Transverse colon (tissue), 4 donors: ENCODE results near the gene GRID2IP. TPM values are rescaled to one million over a fixed set of nuclear protein-coding genes. Genes with fewer than 3 reads are reported as not detected.

Experiments used
- DNase-seq: peaks from one replicate; pipeline ENCODE4 v3.0.0-alpha.2; 2019
- H3K27ac ChIP-seq, 4 donors: fragments of 200-600 bp; sonication (generic); 2 replicates each; pipeline ENCODE4 v1.5.1; 2016 to 2018; ENCODE audit warnings: inconsistent platforms in 4 of 4
- H3K27me3 ChIP-seq: fragments of 200-600 bp; sonication (generic); 2 replicates; pipeline ENCODE4 v1.5.1; 2017; ENCODE audit warnings: inconsistent platforms
- H3K36me3 ChIP-seq, 4 donors: fragments of 200-600 bp; sonication (generic); 2 replicates each; pipeline ENCODE4 v1.5.1; 2017 to 2019; ENCODE audit warnings: inconsistent platforms in 4 of 4
- H3K4me1 ChIP-seq, 4 donors: fragments of 200-600 bp; sonication (generic); 2 replicates each; pipeline ENCODE4 v1.5.1; 2017 to 2020; ENCODE audit warnings: inconsistent platforms in 4 of 4
- H3K4me3 ChIP-seq, 4 donors: fragments of 200-600 bp; sonication (generic); 1 replicate in 1 of 4; 2 replicates in 3 of 4; pipeline versions ENCODE4 v1.5.1 to v1.6.1; 2017 to 2019; ENCODE audit warnings: inconsistent platforms in 4 of 4
- H3K9me3 ChIP-seq, 2 donors: fragments of 200-600 bp; sonication (generic); 2 replicates each; pipeline ENCODE4 v1.5.1; 2017 to 2019; ENCODE audit warnings: inconsistent platforms in 2 of 2
- EP300 ChIP-seq: sonication (generic); formaldehyde crosslinking; IDR thresholded peaks from one replicate; pipeline ENCODE4 v1.6.1; 2017; ENCODE audit warnings: antibody characterized with exemption, low read depth
- POLR2A ChIP-seq: fragments of 450-650 bp; IDR thresholded peaks from one replicate; pipeline ENCODE4 v1.6.1; 2016; ENCODE audit warnings: antibody characterized with exemption, mild to moderate bottlenecking, moderate library complexity
- POLR2AphosphoS5 ChIP-seq, 3 donors: sonication (generic); formaldehyde crosslinking; IDR thresholded peaks; one replicate each; pipeline ENCODE4 v1.6.1; 2016; ENCODE audit warnings: antibody characterized with exemption in 3 of 3
- WGBS, 2 donors: methylation state at CpG; one replicate each; pipeline ENCODE4 v1.1.5; 2018; ENCODE audit warnings: low coverage in 1 of 2; 5-methylcytosine and 5-hydroxymethylcytosine counted together
- in situ Hi-C, 4 donors: fragments of 200-750 bp; cut with MboI; loops; one replicate each; pipeline versions ENCODE4 v1.15.0 to v1.15.1; 2017; ENCODE audit warnings: low sequenced_read_pairs in 3 of 4, low pct_ligation_motif_present in 1 of 4, low pct_unique_long_range_greater_than_20kb in 1 of 4
- intact Hi-C: fragments of 100-400 bp; cut with DNase I; formaldehyde crosslinking; loops from one replicate; pipeline ENCODE4 v1.15.1; 2023; ENCODE audit warnings: low total_unique reads
- total RNA-seq, 4 donors: library from RNA; depleted of rRNA; stranded (reverse); fragments of >200 nt; gene quantifications; one replicate each; pipeline ENCODE4 v1.1.0, GENCODE V29; 2016
- TF ChIP-seq, protein P1 (sequence below), 5 experiments: fragments of 200-600 bp in 3 of 5; fragments of 450-650 bp in 2 of 5; sonication (generic) in 3 of 5; IDR thresholded peaks; 1 replicate in 2 of 5; 2 replicates in 3 of 5; pipeline ENCODE4 v1.5.1; 2016 to 2017; ENCODE audit warnings: antibody characterized with exemption in 5 of 5, inconsistent platforms in 3 of 5, mild to moderate bottlenecking in 2 of 5, moderate library complexity in 1 of 5

GRID2IP gene
- total RNA-seq, 4 donors from 2014 or later: 0.20 to 1.1 (median 0.66) TPM

DNA sequence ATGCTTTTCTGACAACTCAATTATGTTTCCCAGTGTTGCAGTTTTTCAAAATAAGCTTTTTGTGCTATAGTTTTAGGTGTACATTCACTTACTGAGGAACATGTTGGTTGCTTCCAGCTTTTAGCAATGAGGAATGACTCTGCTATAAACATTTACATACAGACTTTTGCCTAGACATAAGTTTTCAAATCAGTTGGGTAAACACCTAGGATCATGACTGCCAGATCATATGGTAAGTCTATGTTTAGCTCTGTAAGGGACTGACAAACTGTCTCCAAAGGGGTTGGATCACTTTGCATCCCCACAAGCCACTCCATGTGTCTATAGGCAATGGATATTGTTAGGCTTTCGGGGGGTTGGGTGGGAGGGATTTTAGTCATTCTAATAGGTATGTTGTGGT lies 10.8 kb upstream of the GRID2IP start:
- Histone ChIP-seq H3K36me3 (no peaks in the 10 kb centered on the region), H3K9me3 (no peaks in the 10 kb centered on the region), H3K4me3 (no peak overlapping the region), H3K4me1 (no peaks in the 10 kb centered on the region), H3K27me3 (no peaks in the 10 kb centered on the region), H3K27ac (no peak overlapping the region)
- DNase-seq: no peak
- 80 to 86% methylated on average over 1 of the region's 1 CpG for WGBS, 2 donors
- TF ChIP-seq, protein P1, sequence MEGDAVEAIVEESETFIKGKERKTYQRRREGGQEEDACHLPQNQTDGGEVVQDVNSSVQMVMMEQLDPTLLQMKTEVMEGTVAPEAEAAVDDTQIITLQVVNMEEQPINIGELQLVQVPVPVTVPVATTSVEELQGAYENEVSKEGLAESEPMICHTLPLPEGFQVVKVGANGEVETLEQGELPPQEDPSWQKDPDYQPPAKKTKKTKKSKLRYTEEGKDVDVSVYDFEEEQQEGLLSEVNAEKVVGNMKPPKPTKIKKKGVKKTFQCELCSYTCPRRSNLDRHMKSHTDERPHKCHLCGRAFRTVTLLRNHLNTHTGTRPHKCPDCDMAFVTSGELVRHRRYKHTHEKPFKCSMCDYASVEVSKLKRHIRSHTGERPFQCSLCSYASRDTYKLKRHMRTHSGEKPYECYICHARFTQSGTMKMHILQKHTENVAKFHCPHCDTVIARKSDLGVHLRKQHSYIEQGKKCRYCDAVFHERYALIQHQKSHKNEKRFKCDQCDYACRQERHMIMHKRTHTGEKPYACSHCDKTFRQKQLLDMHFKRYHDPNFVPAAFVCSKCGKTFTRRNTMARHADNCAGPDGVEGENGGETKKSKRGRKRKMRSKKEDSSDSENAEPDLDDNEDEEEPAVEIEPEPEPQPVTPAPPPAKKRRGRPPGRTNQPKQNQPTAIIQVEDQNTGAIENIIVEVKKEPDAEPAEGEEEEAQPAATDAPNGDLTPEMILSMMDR (IDR thresholded peaks at IDR 0.05): no peak
- TF ChIP-seq EP300 (no peak), POLR2A (no peak)
- intact Hi-C loops (no loop called here), in situ Hi-C loops (no loop called here)

DNA sequence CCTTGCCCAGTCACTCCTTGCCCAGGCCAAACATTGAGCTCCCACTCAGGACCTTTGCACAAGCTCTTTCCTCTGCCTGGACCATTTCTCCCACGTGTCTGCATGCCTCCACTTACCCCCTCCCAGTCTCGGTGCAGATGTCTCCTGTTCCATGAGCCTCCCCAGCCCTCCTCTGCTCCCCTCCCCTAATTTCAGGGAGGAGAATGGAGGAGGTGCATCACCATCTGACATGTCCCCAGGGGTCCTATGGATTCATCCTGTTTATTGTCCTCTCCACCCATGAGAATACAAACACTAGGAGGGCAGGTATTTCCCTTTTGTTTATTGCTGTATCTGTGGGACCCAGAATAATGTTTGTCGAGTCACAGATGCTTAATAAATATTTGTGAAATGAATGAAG lies 8.6 kb upstream of the GRID2IP start:
- Histone ChIP-seq H3K4me1 (no peaks in the 10 kb centered on the region), H3K9me3 (no peaks in the 10 kb centered on the region), H3K27ac (no peak overlapping the region), H3K4me3 (no peak overlapping the region), H3K27me3 (no peaks in the 10 kb centered on the region), H3K36me3 (no peaks in the 10 kb centered on the region)
- WGBS, 2 donors: 21 to 35% methylated on average over 3 of the region's 3 CpGs
- in situ Hi-C loops (no loop called here), intact Hi-C loops (no loop called here)
- DNase-seq: no peak
- TF ChIP-seq POLR2A (no peak), POLR2AphosphoS5 (IDR thresholded peaks at IDR 0.05) (no peak), EP300 (no peak)
- TF ChIP-seq, protein P1 (IDR thresholded peaks at IDR 0.05): no peak

DNA sequence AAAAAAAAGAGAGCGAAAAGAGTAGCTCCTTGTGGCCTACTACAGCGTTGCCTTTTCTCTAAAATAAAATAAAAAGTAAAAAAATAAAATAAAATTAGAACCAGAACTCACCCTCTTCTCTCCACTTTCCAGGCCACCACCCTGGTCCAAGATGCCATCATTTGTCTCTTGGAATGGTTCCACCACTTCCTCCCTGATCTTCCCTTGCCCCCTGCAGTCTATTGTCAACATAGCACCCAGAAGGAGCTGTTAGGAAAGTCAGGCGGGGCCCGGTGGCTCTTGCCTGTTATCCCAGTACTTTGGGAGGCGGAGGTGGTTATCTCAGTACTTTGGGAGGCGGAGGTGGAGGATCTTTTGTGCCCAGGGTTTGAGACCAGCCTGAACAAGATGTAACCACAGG lies 7.6 kb upstream of the GRID2IP start:
- 51% methylated on average over 6 of the region's 6 CpGs; no CpG with 5 or more reads in 1 of the 2 donors for WGBS, 2 donors
- no peak overlapping the region for H3K4me3 ChIP-seq
- intact Hi-C loops: no loop called here
- in situ Hi-C loops: no loop called here
- H3K27me3 ChIP-seq: no peaks in the 10 kb centered on the region
- peak; percentile 29 for DNase-seq
- TF ChIP-seq EP300: no peak
- no peak for TF ChIP-seq POLR2A
- no peak for TF ChIP-seq POLR2AphosphoS5 (IDR thresholded peaks at IDR 0.05)
- TF ChIP-seq, protein P1 (IDR thresholded peaks at IDR 0.05): peak in 4 of 5 experiments; percentile 13 to 16 (median 14)
- no peaks in the 10 kb centered on the region for H3K36me3 ChIP-seq
- H3K27ac ChIP-seq: no peak overlapping the region
- H3K4me1 ChIP-seq: no peaks in the 10 kb centered on the region
- H3K9me3 ChIP-seq: no peaks in the 10 kb centered on the region

DNA sequence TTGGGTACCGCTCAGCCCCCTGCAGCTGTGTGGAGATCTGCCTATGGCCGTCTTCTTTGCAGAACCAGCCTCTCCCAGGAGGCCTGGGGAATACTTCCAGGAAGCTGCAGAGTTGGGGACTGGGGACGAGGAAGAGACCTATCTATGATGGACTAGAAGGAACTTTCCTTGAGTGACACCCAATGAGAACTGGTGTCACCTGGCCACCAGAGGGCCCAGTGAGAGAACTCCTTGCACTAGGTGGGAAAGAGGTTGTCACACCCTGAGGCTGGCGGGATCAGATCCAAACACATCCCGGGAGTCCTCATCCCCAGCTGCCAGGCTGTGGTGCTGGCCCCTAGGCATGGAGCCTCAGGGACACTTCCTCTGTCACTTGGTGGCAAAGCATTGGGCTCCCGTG lies 4.9 kb upstream of the GRID2IP start:
- Histone ChIP-seq H3K27me3 (no peaks in the 10 kb centered on the region), H3K9me3 (no peaks in the 10 kb centered on the region), H3K4me3 (no peak overlapping the region), H3K36me3 (no peaks in the 10 kb centered on the region), H3K27ac (no peak overlapping the region), H3K4me1 (no peaks in the 10 kb centered on the region)
- TF ChIP-seq POLR2AphosphoS5 (IDR thresholded peaks at IDR 0.05) (no peak), POLR2A (no peak)
- TF ChIP-seq, protein P1 (IDR thresholded peaks at IDR 0.05): peak in 3 of 5 experiments; percentile 13 to 23 (median 16)
- in situ Hi-C loops: no loop called here
- peak; percentile 17 for DNase-seq
- intact Hi-C loops: no loop called here
- 56% methylated on average over 6 of the region's 6 CpGs; no CpG with 5 or more reads in 1 of the 2 donors for WGBS, 2 donors
